ENCODE results near the gene FAM120C.

DNA sequence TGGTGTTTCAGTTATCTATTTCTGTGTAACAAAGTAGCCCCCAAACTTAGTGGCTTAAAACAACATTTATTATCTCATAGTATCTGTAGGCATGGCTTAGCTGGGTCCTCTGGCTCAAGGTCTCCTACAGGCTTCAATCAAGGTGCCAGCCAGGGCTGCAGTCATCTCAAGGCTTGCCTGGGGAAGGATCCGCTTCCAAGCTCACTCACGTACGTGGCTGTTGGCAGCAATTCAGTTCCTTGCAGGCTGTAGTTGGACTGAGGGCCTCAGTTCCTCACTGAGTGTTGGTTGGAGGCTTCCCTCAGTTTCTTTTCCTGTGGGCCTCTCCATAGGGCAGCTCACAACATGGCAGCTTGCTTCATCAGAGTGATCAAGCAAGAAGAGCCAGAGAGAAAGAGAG, 9.3 kb downstream of the FAM120C start:
- TF ChIP-seq CTCF (conservative IDR thresholded peaks at IDR 0.05 in 1 of 2, IDR thresholded peaks at IDR 0.05 in 1 of 2; ENCODE audit: extremely low read depth in 1 of 2, insufficient read depth in 1 of 2, low read depth in 1 of 2, low read length in 2 of 2) = no peak
- TF ChIP-seq EZH2 (IDR thresholded peaks at IDR 0.05; ENCODE audit: borderline replicate concordance, low read length) = no peak
